WTC11 (cell line): ENCODE data around the gene TMEM143. TPM values are rescaled to one million over a fixed set of nuclear protein-coding genes. Genes with fewer than 3 reads are reported as not detected.

ENCODE experiments used
- ATAC-seq: fragments of 200-7000 bp; cut with Tn5 transposase; 2 replicates; pipeline ENCODE4 v1.10.0; 2021; ENCODE audit warnings: mild to moderate bottlenecking, moderate library complexity
- CTCF ChIA-PET: fragments of 300-600 bp; sonication (Branson Sonifier 250); formaldehyde crosslinking; loops from one replicate; lab custom pipeline; 2021; ENCODE audit warnings: antibody characterized with exemption; lab: Charles Lee
- POLR2A ChIA-PET: fragments of 350-600 bp; sonication (Branson Sonifier 250); formaldehyde crosslinking; loops from one replicate; lab custom pipeline; 2021; ENCODE audit warnings: antibody characterized with exemption; lab: Charles Lee
- DNase-seq: peaks from one replicate; pipeline ENCODE4 v3.0.0; 2021; ENCODE audit warnings: low spot score
- H3K27ac Mint-ChIP-seq: 2 replicates; pipeline ENCODE4 v1.8.0; 2021; ENCODE audit warnings: mixed read lengths
- H3K27me3 Mint-ChIP-seq: 2 replicates; pipeline ENCODE4 v1.8.0; 2021; ENCODE audit warnings: low read depth, mild to moderate bottlenecking, moderate library complexity, mixed read lengths
- H3K36me3 Mint-ChIP-seq: 2 replicates; pipeline ENCODE4 v1.8.0; 2021; ENCODE audit warnings: mixed read lengths
- H3K4me1 Mint-ChIP-seq: 2 replicates; pipeline ENCODE4 v1.8.0; 2022; ENCODE audit warnings: mixed read lengths
- H3K4me3 Mint-ChIP-seq: 2 replicates; pipeline ENCODE4 v1.8.0; 2021; ENCODE audit warnings: mild to moderate bottlenecking, moderate library complexity, mixed read lengths
- H3K9me3 Mint-ChIP-seq: 2 replicates; pipeline ENCODE4 v1.8.0; 2021; ENCODE audit warnings: mixed read lengths
- ELF4 ChIP-seq: sonication (generic); formaldehyde crosslinking; IDR thresholded peaks from 2 replicates; pipeline ENCODE4 v1.8.1; 2022; ENCODE audit warnings: low read depth, mild to moderate bottlenecking, moderate library complexity, missing genetic modification reagents
- ESRRA ChIP-seq: sonication (generic); formaldehyde crosslinking; IDR thresholded peaks from 2 replicates; pipeline ENCODE4 v1.8.1; 2022; ENCODE audit warnings: mild to moderate bottlenecking, missing genetic modification reagents, borderline replicate concordance
- ETV6 ChIP-seq: sonication (generic); formaldehyde crosslinking; IDR thresholded peaks from 2 replicates; pipeline ENCODE4 v1.8.1; 2022; ENCODE audit warnings: mild to moderate bottlenecking, missing genetic modification reagents
- FOXK1 ChIP-seq: sonication (generic); formaldehyde crosslinking; IDR thresholded peaks from 2 replicates; pipeline ENCODE4 v1.8.0; 2022; ENCODE audit warnings: mild to moderate bottlenecking, moderate library complexity, missing genetic modification reagents
- FOXP1 ChIP-seq: sonication (generic); formaldehyde crosslinking; IDR thresholded peaks from 2 replicates; pipeline ENCODE4 v1.8.0; 2022; ENCODE audit warnings: missing genetic modification reagents, mild to moderate bottlenecking, moderate library complexity, borderline replicate concordance
- MYBL2 ChIP-seq: sonication (generic); formaldehyde crosslinking; IDR thresholded peaks from 2 replicates; pipeline ENCODE4 v1.8.1; 2023; ENCODE audit warnings: mild to moderate bottlenecking, moderate library complexity, missing genetic modification reagents
- NFE2L1 ChIP-seq: sonication (generic); formaldehyde crosslinking; IDR thresholded peaks from 2 replicates; pipeline ENCODE4 v1.8.1; 2023; ENCODE audit warnings: missing genetic modification reagents
- SP1 ChIP-seq: sonication (generic); formaldehyde crosslinking; conservative IDR thresholded peaks from 2 replicates; pipeline ENCODE4 v1.8.1; 2022; ENCODE audit warnings: missing genetic modification reagents
- TCF7 ChIP-seq: sonication (generic); formaldehyde crosslinking; IDR thresholded peaks from 2 replicates; pipeline ENCODE4 v1.8.0; 2022; ENCODE audit warnings: mild to moderate bottlenecking, low read depth, missing genetic modification reagents, moderate library complexity
- TEAD1 ChIP-seq: sonication (generic); formaldehyde crosslinking; IDR thresholded peaks from 2 replicates; pipeline ENCODE4 v1.8.0; 2022; ENCODE audit warnings: mild to moderate bottlenecking, missing genetic modification reagents
- ZNF232 ChIP-seq: sonication (generic); formaldehyde crosslinking; IDR thresholded peaks from 2 replicates; pipeline ENCODE4 v1.8.0; 2022; ENCODE audit warnings: mild to moderate bottlenecking, missing genetic modification reagents
- ZNF416 ChIP-seq: fragments of 250-450 bp; sonication (Bioruptor Pico); IDR thresholded peaks from 2 replicates; pipeline ENCODE4 v1.9.0; 2021; ENCODE audit warnings: mild to moderate bottlenecking, inconsistent platforms
- ZNF423 ChIP-seq: fragments of 250-450 bp; sonication (Bioruptor Pico); IDR thresholded peaks from 2 replicates; pipeline ENCODE4 v2.1.2; 2022; ENCODE audit warnings: mild to moderate bottlenecking, moderate library complexity
- total RNA-seq: library from RNA; stranded (reverse); gene quantifications from 3 replicates; pipeline ENCODE4 v1.2.3, GENCODE V29; 2021
- TF ChIP-seq, protein P1 (sequence below): sonication (generic); formaldehyde crosslinking; IDR thresholded peaks from 2 replicates; pipeline ENCODE4 v1.8.0; 2023; ENCODE audit warnings: missing genetic modification reagents, mild to moderate bottlenecking, borderline replicate concordance
- TF ChIP-seq, protein P2 (sequence below): sonication (generic); formaldehyde crosslinking; conservative IDR thresholded peaks from 2 replicates; pipeline ENCODE4 v1.8.1; 2022; ENCODE audit warnings: mild to moderate bottlenecking, missing genetic modification reagents
- TF ChIP-seq, protein P3 (sequence below): sonication (generic); formaldehyde crosslinking; IDR thresholded peaks from 2 replicates; pipeline ENCODE4 v1.8.1; 2022; ENCODE audit warnings: mild to moderate bottlenecking, moderate library complexity, missing genetic modification reagents
- TF ChIP-seq, protein P4 (sequence below): fragments of 250-450 bp; sonication (Bioruptor Pico); IDR thresholded peaks from 2 replicates; pipeline ENCODE4 v1.9.0; 2021; ENCODE audit warnings: moderate library complexity, mild to moderate bottlenecking, inconsistent platforms, borderline replicate concordance
- TF ChIP-seq, protein P5 (sequence below): sonication (generic); formaldehyde crosslinking; IDR thresholded peaks from 2 replicates; pipeline ENCODE4 v1.8.0; 2022; ENCODE audit warnings: mild to moderate bottlenecking, missing genetic modification reagents
- TF ChIP-seq, protein P6 (sequence below): sonication (generic); formaldehyde crosslinking; IDR thresholded peaks from 2 replicates; pipeline ENCODE4 v1.8.0; 2022; ENCODE audit warnings: mild to moderate bottlenecking, missing genetic modification reagents
- TF ChIP-seq, protein P7 (sequence below): sonication (generic); formaldehyde crosslinking; IDR thresholded peaks from 2 replicates; pipeline ENCODE4 v1.8.0; 2022; ENCODE audit warnings: mild to moderate bottlenecking, missing genetic modification reagents
- TF ChIP-seq, protein P8 (sequence below): sonication (generic); formaldehyde crosslinking; IDR thresholded peaks from 2 replicates; pipeline ENCODE4 v1.8.1; 2023; ENCODE audit warnings: mild to moderate bottlenecking, missing genetic modification reagents, moderate library complexity

TMEM143 gene
- total RNA-seq, 1 experiment from 2014 or later, result 20.2 TPM

DNA sequence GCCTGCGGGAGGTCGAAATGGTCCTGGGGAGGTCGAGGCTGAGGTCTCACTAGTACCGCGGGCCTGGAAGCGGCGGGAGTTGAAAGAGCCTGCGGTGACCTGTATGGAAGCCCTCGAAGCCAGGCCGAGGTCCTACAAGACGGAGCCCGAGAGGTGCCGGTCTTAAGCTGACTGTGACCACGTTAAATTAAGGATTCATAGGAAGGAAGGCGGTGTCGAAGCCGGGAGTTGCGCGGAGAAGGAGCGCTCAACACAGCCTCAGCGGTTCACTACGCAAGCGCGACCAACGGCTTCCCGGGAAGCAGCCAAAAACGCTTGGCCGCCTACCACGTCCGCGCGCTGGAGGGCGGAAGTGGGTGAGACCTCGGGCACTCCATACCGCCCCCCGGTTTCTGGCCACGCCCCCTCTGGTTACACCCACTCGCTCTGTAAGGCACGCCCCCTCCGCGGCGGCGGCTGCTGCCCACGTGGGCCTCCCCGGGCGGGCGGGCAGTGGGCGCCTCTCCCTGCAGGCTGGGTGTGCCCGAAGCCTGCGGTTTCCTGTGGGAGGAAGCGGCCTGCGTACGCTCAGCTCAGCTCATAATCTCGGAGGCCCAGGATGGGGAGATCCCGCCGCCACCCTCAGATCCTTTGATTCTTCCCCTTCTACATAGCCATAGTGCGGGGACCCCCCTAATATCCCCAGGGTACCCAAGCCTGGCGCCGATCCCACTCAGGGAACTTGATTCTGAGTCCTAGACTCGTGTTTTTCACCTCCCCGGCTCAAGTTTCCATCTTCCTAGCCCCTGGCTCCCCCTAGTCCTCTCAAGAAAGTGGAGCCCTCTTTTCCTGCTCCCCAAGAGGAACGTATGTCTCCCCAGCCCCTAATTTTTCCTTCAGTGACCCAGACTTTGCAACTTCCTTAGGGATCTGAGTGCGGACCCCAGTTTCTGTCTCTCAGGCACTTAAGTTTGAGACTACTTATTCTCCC, 41.8 kb downstream of the TMEM143 start:
- peaks cover 53% of the 10 kb centered on the region for H3K4me1 Mint-ChIP-seq
- H3K4me3 Mint-ChIP-seq, result peak overlapping the region; percentile 91
- peak; percentile 97 for DNase-seq
- TF ChIP-seq SP1 (peak; percentile 95), ZNF423 (peak; percentile 46; the same call in 1 of the 2 replicates), ESRRA (CRISPR knock-in tag) (peak; percentile 13; the same call in 1 of the 2 replicates), ZNF232 (peak; percentile 6; the same call in 1 of the 2 replicates), ELF4 (CRISPR knock-in tag) (no peak), ETV6 (0 out of 2 replicates have a peak, but pooled peaks have one; percentile 11), TEAD1 (CRISPR knock-in tag) (peak; percentile 10; the same call in 1 of the 2 replicates), ZNF416 (CRISPR knock-in tag) (no peak), FOXK1 (CRISPR knock-in tag) (peak; percentile 47; the same call in 1 of the 2 replicates), MYBL2 (CRISPR knock-in tag) (peak; percentile 48; the same call in 1 of the 2 replicates), NFE2L1 (CRISPR knock-in tag) (0 out of 2 replicates have a peak, but pooled peaks have one; percentile 17), FOXP1 (CRISPR knock-in tag) (peak; percentile 82; the same call in 1 of the 2 replicates), TCF7 (no peak)
- TF ChIP-seq, protein P1, sequence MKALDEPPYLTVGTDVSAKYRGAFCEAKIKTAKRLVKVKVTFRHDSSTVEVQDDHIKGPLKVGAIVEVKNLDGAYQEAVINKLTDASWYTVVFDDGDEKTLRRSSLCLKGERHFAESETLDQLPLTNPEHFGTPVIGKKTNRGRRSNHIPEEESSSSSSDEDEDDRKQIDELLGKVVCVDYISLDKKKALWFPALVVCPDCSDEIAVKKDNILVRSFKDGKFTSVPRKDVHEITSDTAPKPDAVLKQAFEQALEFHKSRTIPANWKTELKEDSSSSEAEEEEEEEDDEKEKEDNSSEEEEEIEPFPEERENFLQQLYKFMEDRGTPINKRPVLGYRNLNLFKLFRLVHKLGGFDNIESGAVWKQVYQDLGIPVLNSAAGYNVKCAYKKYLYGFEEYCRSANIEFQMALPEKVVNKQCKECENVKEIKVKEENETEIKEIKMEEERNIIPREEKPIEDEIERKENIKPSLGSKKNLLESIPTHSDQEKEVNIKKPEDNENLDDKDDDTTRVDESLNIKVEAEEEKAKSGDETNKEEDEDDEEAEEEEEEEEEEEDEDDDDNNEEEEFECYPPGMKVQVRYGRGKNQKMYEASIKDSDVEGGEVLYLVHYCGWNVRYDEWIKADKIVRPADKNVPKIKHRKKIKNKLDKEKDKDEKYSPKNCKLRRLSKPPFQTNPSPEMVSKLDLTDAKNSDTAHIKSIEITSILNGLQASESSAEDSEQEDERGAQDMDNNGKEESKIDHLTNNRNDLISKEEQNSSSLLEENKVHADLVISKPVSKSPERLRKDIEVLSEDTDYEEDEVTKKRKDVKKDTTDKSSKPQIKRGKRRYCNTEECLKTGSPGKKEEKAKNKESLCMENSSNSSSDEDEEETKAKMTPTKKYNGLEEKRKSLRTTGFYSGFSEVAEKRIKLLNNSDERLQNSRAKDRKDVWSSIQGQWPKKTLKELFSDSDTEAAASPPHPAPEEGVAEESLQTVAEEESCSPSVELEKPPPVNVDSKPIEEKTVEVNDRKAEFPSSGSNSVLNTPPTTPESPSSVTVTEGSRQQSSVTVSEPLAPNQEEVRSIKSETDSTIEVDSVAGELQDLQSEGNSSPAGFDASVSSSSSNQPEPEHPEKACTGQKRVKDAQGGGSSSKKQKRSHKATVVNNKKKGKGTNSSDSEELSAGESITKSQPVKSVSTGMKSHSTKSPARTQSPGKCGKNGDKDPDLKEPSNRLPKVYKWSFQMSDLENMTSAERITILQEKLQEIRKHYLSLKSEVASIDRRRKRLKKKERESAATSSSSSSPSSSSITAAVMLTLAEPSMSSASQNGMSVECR, result peak; percentile 62
- TF ChIP-seq, protein P2, sequence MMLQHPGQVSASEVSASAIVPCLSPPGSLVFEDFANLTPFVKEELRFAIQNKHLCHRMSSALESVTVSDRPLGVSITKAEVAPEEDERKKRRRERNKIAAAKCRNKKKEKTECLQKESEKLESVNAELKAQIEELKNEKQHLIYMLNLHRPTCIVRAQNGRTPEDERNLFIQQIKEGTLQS, result no peak
- TF ChIP-seq, protein P3, sequence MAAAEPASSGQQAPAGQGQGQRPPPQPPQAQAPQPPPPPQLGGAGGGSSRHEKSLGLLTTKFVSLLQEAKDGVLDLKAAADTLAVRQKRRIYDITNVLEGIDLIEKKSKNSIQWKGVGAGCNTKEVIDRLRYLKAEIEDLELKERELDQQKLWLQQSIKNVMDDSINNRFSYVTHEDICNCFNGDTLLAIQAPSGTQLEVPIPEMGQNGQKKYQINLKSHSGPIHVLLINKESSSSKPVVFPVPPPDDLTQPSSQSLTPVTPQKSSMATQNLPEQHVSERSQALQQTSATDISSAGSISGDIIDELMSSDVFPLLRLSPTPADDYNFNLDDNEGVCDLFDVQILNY (CRISPR knock-in tag), result 0 out of 2 replicates have a peak, but pooled peaks have one; percentile 52
- TF ChIP-seq, protein P4, sequence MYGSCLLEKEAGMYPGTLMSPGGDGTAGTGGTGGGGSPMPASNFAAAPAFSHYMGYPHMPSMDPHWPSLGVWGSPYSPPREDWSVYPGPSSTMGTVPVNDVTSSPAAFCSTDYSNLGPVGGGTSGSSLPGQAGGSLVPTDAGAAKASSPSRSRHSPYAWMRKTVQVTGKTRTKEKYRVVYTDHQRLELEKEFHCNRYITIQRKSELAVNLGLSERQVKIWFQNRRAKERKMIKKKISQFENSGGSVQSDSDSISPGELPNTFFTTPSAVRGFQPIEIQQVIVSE (CRISPR knock-in tag), result no peak
- TF ChIP-seq, protein P5, sequence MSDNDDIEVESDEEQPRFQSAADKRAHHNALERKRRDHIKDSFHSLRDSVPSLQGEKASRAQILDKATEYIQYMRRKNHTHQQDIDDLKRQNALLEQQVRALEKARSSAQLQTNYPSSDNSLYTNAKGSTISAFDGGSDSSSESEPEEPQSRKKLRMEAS (CRISPR knock-in tag), result peak; percentile 86
- TF ChIP-seq, protein P6, sequence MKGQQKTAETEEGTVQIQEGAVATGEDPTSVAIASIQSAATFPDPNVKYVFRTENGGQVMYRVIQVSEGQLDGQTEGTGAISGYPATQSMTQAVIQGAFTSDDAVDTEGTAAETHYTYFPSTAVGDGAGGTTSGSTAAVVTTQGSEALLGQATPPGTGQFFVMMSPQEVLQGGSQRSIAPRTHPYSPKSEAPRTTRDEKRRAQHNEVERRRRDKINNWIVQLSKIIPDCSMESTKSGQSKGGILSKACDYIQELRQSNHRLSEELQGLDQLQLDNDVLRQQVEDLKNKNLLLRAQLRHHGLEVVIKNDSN (CRISPR knock-in tag), result peak; percentile 90
- TF ChIP-seq, protein P7, sequence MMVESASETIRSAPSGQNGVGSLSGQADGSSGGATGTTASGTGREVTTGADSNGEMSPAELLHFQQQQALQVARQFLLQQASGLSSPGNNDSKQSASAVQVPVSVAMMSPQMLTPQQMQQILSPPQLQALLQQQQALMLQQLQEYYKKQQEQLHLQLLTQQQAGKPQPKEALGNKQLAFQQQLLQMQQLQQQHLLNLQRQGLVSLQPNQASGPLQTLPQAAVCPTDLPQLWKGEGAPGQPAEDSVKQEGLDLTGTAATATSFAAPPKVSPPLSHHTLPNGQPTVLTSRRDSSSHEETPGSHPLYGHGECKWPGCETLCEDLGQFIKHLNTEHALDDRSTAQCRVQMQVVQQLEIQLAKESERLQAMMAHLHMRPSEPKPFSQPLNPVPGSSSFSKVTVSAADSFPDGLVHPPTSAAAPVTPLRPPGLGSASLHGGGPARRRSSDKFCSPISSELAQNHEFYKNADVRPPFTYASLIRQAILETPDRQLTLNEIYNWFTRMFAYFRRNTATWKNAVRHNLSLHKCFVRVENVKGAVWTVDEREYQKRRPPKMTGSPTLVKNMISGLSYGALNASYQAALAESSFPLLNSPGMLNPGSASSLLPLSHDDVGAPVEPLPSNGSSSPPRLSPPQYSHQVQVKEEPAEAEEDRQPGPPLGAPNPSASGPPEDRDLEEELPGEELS (CRISPR knock-in tag), result peak; percentile 66; the same call in 1 of the 2 replicates
- TF ChIP-seq, protein P8, sequence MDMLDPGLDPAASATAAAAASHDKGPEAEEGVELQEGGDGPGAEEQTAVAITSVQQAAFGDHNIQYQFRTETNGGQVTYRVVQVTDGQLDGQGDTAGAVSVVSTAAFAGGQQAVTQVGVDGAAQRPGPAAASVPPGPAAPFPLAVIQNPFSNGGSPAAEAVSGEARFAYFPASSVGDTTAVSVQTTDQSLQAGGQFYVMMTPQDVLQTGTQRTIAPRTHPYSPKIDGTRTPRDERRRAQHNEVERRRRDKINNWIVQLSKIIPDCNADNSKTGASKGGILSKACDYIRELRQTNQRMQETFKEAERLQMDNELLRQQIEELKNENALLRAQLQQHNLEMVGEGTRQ, result peak; percentile 89
- H3K9me3 Mint-ChIP-seq, result no peaks in the 10 kb centered on the region
- peak; percentile 56 for ATAC-seq
- peak overlapping the region; percentile 98 for H3K27ac Mint-ChIP-seq
- peaks cover 43% of the 10 kb centered on the region for H3K27me3 Mint-ChIP-seq
- ChIA-PET POLR2A (interaction anchor here (1.0 to 1.8 kb wide), 6 partner anchors 7 to 267 kb away, joined by 3 to 16 read pairs (median 3); partner anchors contain the start of gene KDELR1), CTCF (interaction anchor here (0.6 to 12.8 kb wide), 22 partner anchors 7 to 267 kb away, joined by 3 to 404 read pairs (median 4); partner anchors contain the start of genes KDELR1, SYNGR4 and TMEM143)
- no peaks in the 10 kb centered on the region for H3K36me3 Mint-ChIP-seq
